ENCODE measurements around the gene SRPX2. TPM values are rescaled to one million over a fixed set of nuclear protein-coding genes. Genes with fewer than 3 reads are reported as not detected.
A peak's percentile ranks its signal among the peaks of the same experiment; 100 is the strongest.

SRPX2 gene
- total and polyA plus RNA-seq, 10 donors, result 3.7 to 57.5 (median 21.6) TPM

GRCh38 chrX:100600758-100601157 lies 43.2 kb upstream of the SRPX2 start:
- peaks cover 0 to 21% (median 0%) of the 10 kb centered on the region in 7 donors for H3K27me3 ChIP-seq (replicated peaks in 1 of 7)
- no peak overlapping the region for H3K4me3 ChIP-seq
- TF ChIP-seq CTCF (IDR thresholded peaks at IDR 0.05 in 8 of 11, conservative IDR thresholded peaks at IDR 0.05 in 3 of 11) (no peak), POLR2AphosphoS5 (IDR thresholded peaks at IDR 0.05) (no peak), POLR2A (IDR thresholded peaks at IDR 0.05) (no peak)
- no peaks in the 10 kb centered on the region for H3K9me3 ChIP-seq
- no peaks in the 10 kb centered on the region for H3K36me3 ChIP-seq
- peak overlapping the region in 1 of 8 donors; percentile 6 for H3K27ac ChIP-seq
- intact Hi-C loops (cut with DNase I; ENCODE audit: low total_unique reads), result no loop called here
- no peak for DNase-seq
- 0 to 19% (median 4%) methylated on average over 1 of the region's 1 CpG for WGBS, 5 donors
- peaks cover 0 to 9% (median 0%) of the 10 kb centered on the region in 6 donors for H3K4me1 ChIP-seq

GRCh38 chrX:100606753-100607152 lies 37.2 kb upstream of the SRPX2 start:
- no peaks in the 10 kb centered on the region for H3K36me3 ChIP-seq
- TF ChIP-seq POLR2AphosphoS5 (IDR thresholded peaks at IDR 0.05) (no peak), CTCF (IDR thresholded peaks at IDR 0.05 in 8 of 11, conservative IDR thresholded peaks at IDR 0.05 in 3 of 11) (no peak), POLR2A (IDR thresholded peaks at IDR 0.05) (no peak)
- H3K4me1 ChIP-seq, result peaks cover 0 to 4% (median 0%) of the 10 kb centered on the region in 6 donors
- no peak overlapping the region for H3K4me3 ChIP-seq
- no peak overlapping the region for H3K27ac ChIP-seq
- DNase-seq, result no peak
- intact Hi-C loops (cut with DNase I; ENCODE audit: low total_unique reads), result no loop called here
- peaks cover 0 to 26% (median 0%) of the 10 kb centered on the region in 7 donors for H3K27me3 ChIP-seq (replicated peaks in 1 of 7)
- WGBS, 5 donors, result 21 to 40% (median 35%) methylated on average over 1 of the region's 1 CpG
- no peaks in the 10 kb centered on the region for H3K9me3 ChIP-seq

GRCh38 chrX:100609591-100609990 lies 34.4 kb upstream of the SRPX2 start:
- intact Hi-C loops (cut with DNase I; ENCODE audit: low total_unique reads), result no loop called here
- no peak for TF ChIP-seq CTCF (IDR thresholded peaks at IDR 0.05 in 8 of 11, conservative IDR thresholded peaks at IDR 0.05 in 3 of 11)
- TF ChIP-seq POLR2AphosphoS5 (IDR thresholded peaks at IDR 0.05), result no peak
- no peak for TF ChIP-seq POLR2A (IDR thresholded peaks at IDR 0.05)
- Histone ChIP-seq H3K36me3 (no peaks in the 10 kb centered on the region), H3K4me1 (peaks cover 0 to 4% (median 0%) of the 10 kb centered on the region in 6 donors), H3K27me3 (replicated peaks in 1 of 7) (peaks cover 0 to 41% (median 0%) of the 10 kb centered on the region in 7 donors), H3K27ac (no peak overlapping the region), H3K9me3 (no peaks in the 10 kb centered on the region), H3K4me3 (no peak overlapping the region)
- no peak for DNase-seq
- WGBS, 5 donors, result 0 to 21% (median 11%) methylated on average over 1 of the region's 1 CpG

- peaks cover 0 to 45% (median 3%) of the 10 kb centered on the region in 7 donors for H3K27me3 ChIP-seq (replicated peaks in 1 of 7)
- WGBS, 5 donors, result 67 to 81% (median 70%) methylated on average over 5 of the region's 5 CpGs
- H3K27ac ChIP-seq, result no peak overlapping the region
- intact Hi-C loops (cut with DNase I; ENCODE audit: low total_unique reads), result no loop called here
- no peak for TF ChIP-seq POLR2A (IDR thresholded peaks at IDR 0.05)
- no peak for TF ChIP-seq POLR2AphosphoS5 (IDR thresholded peaks at IDR 0.05)
- TF ChIP-seq CTCF (IDR thresholded peaks at IDR 0.05 in 8 of 11, conservative IDR thresholded peaks at IDR 0.05 in 3 of 11), result no peak
- H3K4me3 ChIP-seq, result no peak overlapping the region
- no peak for DNase-seq
- no peaks in the 10 kb centered on the region for H3K9me3 ChIP-seq
- no peaks in the 10 kb centered on the region for H3K36me3 ChIP-seq
- no peaks in the 10 kb centered on the region for H3K4me1 ChIP-seq
Measured at GRCh38 chrX:100611951-100612350, 32.0 kb upstream of the SRPX2 start.
